Measurements from ENCODE around the gene PAPSS2. TPM values are rescaled to one million over a fixed set of nuclear protein-coding genes. Genes with fewer than 3 reads are reported as not detected.

The PAPSS2 gene
- total RNA-seq, 4 donors from 2014 or later: 4.4 to 20.1 (median 14.1) TPM

DNA sequence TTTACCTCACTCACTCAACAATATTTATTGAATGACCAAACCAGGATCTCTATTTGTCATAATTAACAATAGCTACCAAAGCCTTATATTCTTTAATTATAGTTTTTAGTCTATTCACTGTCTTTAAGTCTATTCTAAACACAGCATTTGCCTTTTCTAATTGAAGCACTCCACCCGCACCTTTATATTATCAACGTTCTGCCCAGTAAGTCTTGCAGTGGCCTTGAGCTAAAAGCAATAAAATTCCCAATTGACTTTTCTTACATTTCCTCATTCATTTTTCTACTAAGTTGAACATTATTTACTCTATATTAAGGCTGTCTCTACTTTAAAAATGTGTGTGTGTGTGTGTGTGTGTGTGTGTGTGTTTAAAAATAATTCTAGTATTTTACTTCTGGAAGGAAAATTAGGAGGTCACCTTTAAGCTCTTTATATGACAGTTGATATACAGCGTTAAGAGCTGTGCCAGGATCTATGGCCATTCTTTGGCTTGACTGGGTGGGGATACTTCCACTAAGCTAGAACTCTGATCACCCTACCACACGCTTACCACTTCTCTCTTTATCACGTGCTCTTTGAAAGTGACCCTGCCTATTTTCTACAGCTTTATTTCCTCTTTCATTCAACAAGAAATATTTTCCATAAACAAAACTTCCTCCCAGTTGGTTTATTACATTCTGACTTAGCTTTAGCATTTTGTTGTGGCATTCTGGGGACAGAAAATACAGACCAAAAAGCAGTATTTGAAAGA, 8.8 kb downstream of the PAPSS2 start:
- Histone ChIP-seq H3K9me3 (no peaks in the 10 kb centered on the region), H3K36me3 (peaks cover 0 to 7% of the 10 kb centered on the region in 2 donors), H3K27ac (no peak overlapping the region), H3K4me1 (no peaks in the 10 kb centered on the region), H3K4me3 (no peak overlapping the region), H3K27me3 (peaks cover 7% of the 10 kb centered on the region)
- no peak for ATAC-seq
- TF ChIP-seq POLR2A (IDR thresholded peaks at IDR 0.05) (no peak), EP300 (IDR thresholded peaks at IDR 0.05) (no peak), POLR2AphosphoS5 (IDR thresholded peaks at IDR 0.05) (no peak), CTCF (IDR thresholded peaks at IDR 0.05) (no peak)
- 64 to 74% methylated on average over 5 of the region's 5 CpGs for WGBS, 2 donors (ENCODE audit: low coverage in 1 of 2)

GRCh38 chr10:87669752-87670151, 10.1 kb downstream of the PAPSS2 start:
- H3K27ac ChIP-seq: no peak overlapping the region
- H3K9me3 ChIP-seq: no peaks in the 10 kb centered on the region
- ATAC-seq: no peak
- no peaks in the 10 kb centered on the region for H3K27me3 ChIP-seq
- no peaks in the 10 kb centered on the region for H3K4me1 ChIP-seq
- no peak overlapping the region for H3K4me3 ChIP-seq
- WGBS, 2 donors (ENCODE audit: low coverage in 1 of 2): 91 to 95% methylated on average over 1 of the region's 1 CpG
- peaks cover 0 to 7% of the 10 kb centered on the region in 2 donors for H3K36me3 ChIP-seq
- TF ChIP-seq POLR2AphosphoS5 (IDR thresholded peaks at IDR 0.05) (no peak), CTCF (IDR thresholded peaks at IDR 0.05) (no peak), EP300 (IDR thresholded peaks at IDR 0.05) (no peak), POLR2A (IDR thresholded peaks at IDR 0.05) (no peak)

- TF ChIP-seq EP300 (IDR thresholded peaks at IDR 0.05): no peak
- no peak for TF ChIP-seq POLR2A (IDR thresholded peaks at IDR 0.05)
- TF ChIP-seq CTCF (IDR thresholded peaks at IDR 0.05): no peak
- no peak overlapping the region for H3K27ac ChIP-seq
- H3K4me1 ChIP-seq: no peaks in the 10 kb centered on the region
- H3K4me3 ChIP-seq: no peak overlapping the region
- no peaks in the 10 kb centered on the region for H3K27me3 ChIP-seq
- no peak for ATAC-seq
- H3K9me3 ChIP-seq: no peaks in the 10 kb centered on the region
- H3K36me3 ChIP-seq: peaks cover 0 to 7% of the 10 kb centered on the region in 2 donors
These were observed 10.9 kb downstream of the PAPSS2 start for GRCh38 chr10:87670586-87670985.

- peaks cover 0 to 7% of the 10 kb centered on the region in 2 donors for H3K36me3 ChIP-seq
- TF ChIP-seq EP300 (IDR thresholded peaks at IDR 0.05): no peak
- TF ChIP-seq POLR2A (IDR thresholded peaks at IDR 0.05): no peak
- no peak for TF ChIP-seq CTCF (IDR thresholded peaks at IDR 0.05)
- no peak overlapping the region for H3K4me3 ChIP-seq
- H3K27ac ChIP-seq: peak overlapping the region in 1 of 4 donors; percentile 16
- H3K4me1 ChIP-seq: no peaks in the 10 kb centered on the region
- H3K9me3 ChIP-seq: no peaks in the 10 kb centered on the region
- no peak for ATAC-seq
- 38 to 44% methylated on average over 1 to 3 of the region's 3 CpGs for WGBS, 2 donors (ENCODE audit: low coverage in 1 of 2)
- no peaks in the 10 kb centered on the region for H3K27me3 ChIP-seq
These were observed 11.6 kb downstream of the PAPSS2 start for GRCh38 chr10:87671139-87671815.

DNA sequence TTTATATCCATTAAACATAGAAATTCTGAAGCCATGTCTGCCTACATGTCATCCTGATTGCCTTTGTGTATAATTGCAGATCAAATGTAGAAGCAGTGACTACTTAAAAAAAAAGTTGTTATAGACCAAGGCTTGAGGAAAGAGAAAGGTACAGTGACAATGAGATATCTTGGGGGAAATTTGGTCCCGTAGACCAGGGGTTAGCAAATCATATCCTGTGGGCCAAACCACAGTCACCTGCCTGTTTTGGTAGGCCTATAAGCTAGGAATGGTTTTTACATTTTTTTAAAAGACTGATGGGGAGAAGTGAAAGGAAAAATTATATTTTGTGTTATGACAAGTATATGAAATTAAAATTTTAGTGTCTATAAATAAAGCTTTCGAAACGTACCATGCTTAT, 12.9 kb downstream of the PAPSS2 start:
- Histone ChIP-seq H3K9me3 (no peaks in the 10 kb centered on the region), H3K27ac (no peak overlapping the region), H3K4me3 (no peak overlapping the region), H3K27me3 (no peaks in the 10 kb centered on the region), H3K36me3 (no peaks in the 10 kb centered on the region), H3K4me1 (no peaks in the 10 kb centered on the region)
- ATAC-seq: no peak
- WGBS, 2 donors (ENCODE audit: low coverage in 1 of 2): 87 to 92% methylated on average over 3 of the region's 3 CpGs
- TF ChIP-seq POLR2A (IDR thresholded peaks at IDR 0.05) (no peak), CTCF (IDR thresholded peaks at IDR 0.05) (no peak), EP300 (IDR thresholded peaks at IDR 0.05) (no peak), POLR2AphosphoS5 (IDR thresholded peaks at IDR 0.05) (no peak)
